ENCODE results near the gene ZBED1. TPM values are rescaled to one million over a fixed set of nuclear protein-coding genes. Genes with fewer than 3 reads are reported as not detected.
"Not testable (repeated sequence)": the region's sequence is repeated elsewhere in the genome, so short reads cannot be mapped to it uniquely, and the experiment has no call there.

ZBED1 gene
- total RNA-seq, 2 donors from 2014 or later, result 19.2 to 33.4 TPM

GRCh38 chrX:2523911-2524310 lies 23.1 kb upstream of the ZBED1 start:
- H3K36me3 Mint-ChIP-seq, result no peaks in the 10 kb centered on the region
- no peaks in the 10 kb centered on the region for H3K9me3 Mint-ChIP-seq
- DNase-seq (ENCODE audit: low spot score in 2 of 2) (no peak), ATAC-seq (no peak)
- H3K27ac Mint-ChIP-seq, result no peak overlapping the region

DNA sequence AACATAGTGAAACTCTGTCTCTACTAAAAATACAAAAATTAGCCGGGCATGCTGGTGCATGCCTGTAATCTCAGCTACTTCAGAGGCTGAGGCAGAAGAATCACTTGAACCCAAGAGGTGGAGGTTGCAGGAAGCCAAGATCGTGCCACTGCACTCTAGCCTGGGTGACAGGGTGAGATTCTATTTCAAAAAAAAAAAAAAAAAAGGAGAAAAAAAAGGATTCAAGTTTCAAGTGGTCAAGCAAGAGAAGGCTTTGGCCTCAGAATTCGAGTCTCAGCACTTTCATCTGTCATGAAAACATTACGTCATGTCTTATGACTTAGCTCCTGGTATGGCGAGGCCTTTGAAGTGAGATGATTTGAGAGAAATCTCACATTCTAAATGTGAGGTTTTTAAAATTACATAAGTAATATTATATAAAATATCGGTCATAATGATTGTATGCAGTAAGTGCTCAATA lies 21.2 kb upstream of the ZBED1 start:
- ATAC-seq, result no peak
- no peaks in the 10 kb centered on the region for H3K36me3 Mint-ChIP-seq
- H3K9me3 Mint-ChIP-seq, result no peaks in the 10 kb centered on the region
- H3K27ac Mint-ChIP-seq, result no peak overlapping the region
- DNase-seq (ENCODE audit: low spot score in 2 of 2), result no peak

DNA sequence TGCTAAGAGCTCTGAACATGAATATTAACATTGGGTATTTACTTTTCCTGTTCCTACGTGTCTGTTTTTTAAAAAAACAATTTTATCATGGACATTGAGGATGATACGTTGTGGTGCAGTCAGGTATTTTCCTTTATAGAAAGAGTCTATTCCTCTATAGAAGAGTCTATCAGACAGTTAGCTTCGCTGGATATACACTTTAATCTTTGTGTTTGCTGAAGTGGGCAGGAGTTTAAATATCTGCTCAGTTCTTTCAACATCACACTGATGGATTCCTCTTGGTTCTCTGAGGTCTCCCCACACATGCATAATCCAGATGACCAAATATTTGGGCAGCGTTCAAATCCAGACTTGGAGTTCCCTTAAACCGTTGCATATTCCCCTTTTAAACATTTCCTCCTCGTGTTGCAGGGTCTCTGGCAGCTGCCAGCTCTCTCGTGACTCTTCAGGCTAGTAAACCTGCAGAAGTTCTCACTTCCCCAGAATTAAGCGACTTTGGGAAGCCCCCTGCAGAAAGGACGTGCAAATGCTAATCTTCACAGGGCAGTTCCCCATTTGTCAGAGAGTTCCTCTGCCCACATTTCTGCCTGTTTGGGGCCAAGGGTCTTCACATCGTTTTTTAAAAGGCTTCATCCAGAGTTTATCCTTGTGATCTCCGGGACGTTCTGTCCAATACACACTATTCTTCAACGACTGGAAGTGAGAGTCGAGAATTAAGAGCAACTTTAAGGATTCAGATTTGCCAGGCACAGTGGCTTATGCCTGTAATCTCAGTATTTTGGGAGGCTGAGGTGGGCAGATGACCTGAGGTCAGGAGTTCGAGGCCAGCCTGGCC lies 20.5 kb upstream of the ZBED1 start:
- ATAC-seq (no peak), DNase-seq (ENCODE audit: low spot score in 2 of 2) (no peak)
- H3K27ac Mint-ChIP-seq, result no peak overlapping the region
- no peaks in the 10 kb centered on the region for H3K36me3 Mint-ChIP-seq
- H3K9me3 Mint-ChIP-seq, result no peaks in the 10 kb centered on the region

- ATAC-seq, result no peak
- no peaks in the 10 kb centered on the region for H3K36me3 Mint-ChIP-seq
- no peak for DNase-seq (ENCODE audit: low spot score in 2 of 2)
- no peak overlapping the region for H3K27ac Mint-ChIP-seq
- H3K9me3 Mint-ChIP-seq, result no peaks in the 10 kb centered on the region
Measured at GRCh38 chrX:2520539-2520938, 19.8 kb upstream of the ZBED1 start.

DNA sequence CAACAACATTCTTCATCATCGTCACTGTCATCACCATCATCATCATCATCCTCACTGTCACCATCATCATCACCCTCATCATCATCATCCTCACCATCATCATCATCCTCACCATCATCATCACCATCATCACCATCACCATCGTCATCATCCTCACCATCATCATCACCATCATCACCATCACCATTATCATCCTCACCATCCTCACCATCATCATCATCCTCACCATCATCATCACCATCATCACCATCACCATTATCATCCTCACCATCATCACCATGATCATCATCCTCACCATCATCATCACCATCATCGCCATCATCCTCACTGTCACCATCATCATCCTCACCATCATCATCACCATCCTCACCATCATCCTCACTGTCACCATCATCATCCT lies 18.9 kb upstream of the ZBED1 start:
- not testable (repeated sequence) for H3K9me3 Mint-ChIP-seq; DNase-seq (ENCODE audit: low spot score in 2 of 2); ATAC-seq; H3K27ac Mint-ChIP-seq; H3K36me3 Mint-ChIP-seq

DNA sequence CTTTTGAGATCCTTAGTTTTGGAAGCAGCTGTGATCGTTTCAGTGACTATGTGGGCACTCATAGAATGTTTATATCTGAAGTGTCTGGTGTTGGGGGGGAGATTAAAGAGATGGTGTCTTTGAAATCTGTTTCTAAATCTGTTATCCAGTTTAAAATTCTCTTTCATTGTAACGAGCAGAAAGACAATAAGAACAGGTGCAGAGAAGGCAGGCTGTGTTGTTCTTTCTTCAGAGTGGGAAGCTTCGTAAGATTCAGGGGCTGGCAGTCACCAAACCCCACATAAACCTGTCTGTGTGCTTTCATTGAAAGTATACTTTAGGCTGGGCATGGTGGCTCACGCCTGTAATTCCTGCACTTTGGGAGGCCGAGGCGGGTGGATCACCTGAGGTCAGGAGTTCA lies 16.3 kb upstream of the ZBED1 start:
- no peak for DNase-seq (ENCODE audit: low spot score in 2 of 2)
- Mint-ChIP-seq H3K9me3 (no peaks in the 10 kb centered on the region), H3K27ac (no peak overlapping the region), H3K36me3 (no peaks in the 10 kb centered on the region)
- no peak for ATAC-seq

GRCh38 chrX:2516623-2517022 lies 15.8 kb upstream of the ZBED1 start:
- H3K36me3 Mint-ChIP-seq, result no peaks in the 10 kb centered on the region
- H3K9me3 Mint-ChIP-seq, result no peaks in the 10 kb centered on the region
- no peak overlapping the region for H3K27ac Mint-ChIP-seq
- DNase-seq (ENCODE audit: low spot score in 2 of 2), result no peak
- ATAC-seq, result no peak

DNA sequence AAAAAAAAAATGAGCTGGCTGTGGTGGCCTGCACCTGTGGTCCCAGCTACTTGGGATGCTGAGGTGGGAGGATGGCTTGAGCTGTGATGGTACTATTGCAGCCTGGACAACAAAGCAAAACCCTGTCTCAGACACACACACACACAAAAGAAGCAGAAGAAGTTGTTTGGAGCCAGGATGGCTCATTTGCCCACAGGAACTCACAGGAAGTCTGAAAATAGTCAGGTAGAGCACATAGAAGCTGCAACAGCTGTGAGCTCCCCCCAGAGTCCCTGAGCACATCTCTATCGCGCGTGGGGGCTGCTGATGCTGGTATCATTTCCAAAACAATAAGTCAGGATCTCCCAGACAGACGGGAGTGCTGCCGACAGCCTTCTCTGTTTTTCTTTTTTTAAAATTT lies 13.4 kb upstream of the ZBED1 start:
- no peaks in the 10 kb centered on the region for H3K36me3 Mint-ChIP-seq
- H3K27ac Mint-ChIP-seq, result no peak overlapping the region
- no peak for ATAC-seq
- H3K9me3 Mint-ChIP-seq, result no peaks in the 10 kb centered on the region
- no peak for DNase-seq (ENCODE audit: low spot score in 2 of 2)

- no peak overlapping the region for H3K27ac Mint-ChIP-seq
- H3K36me3 Mint-ChIP-seq, result no peaks in the 10 kb centered on the region
- DNase-seq (ENCODE audit: low spot score in 2 of 2), result no peak
- ATAC-seq, result no peak
- no peaks in the 10 kb centered on the region for H3K9me3 Mint-ChIP-seq
Measured at GRCh38 chrX:2513121-2513664, 12.4 kb upstream of the ZBED1 start.

- ATAC-seq (no peak), DNase-seq (ENCODE audit: low spot score in 2 of 2) (no peak)
- Mint-ChIP-seq H3K9me3 (no peaks in the 10 kb centered on the region), H3K27ac (no peak overlapping the region), H3K36me3 (no peaks in the 10 kb centered on the region)
Measured at GRCh38 chrX:2512501-2512900, 11.7 kb upstream of the ZBED1 start.

- H3K27ac Mint-ChIP-seq, result no peak overlapping the region
- no peak for ATAC-seq
Measured at GRCh38 chrX:2511326-2511725, 10.6 kb upstream of the ZBED1 start.

GRCh38 chrX:2508648-2509335 lies 8.0 kb upstream of the ZBED1 start:
- no peak for DNase-seq (ENCODE audit: low spot score in 2 of 2)
- Mint-ChIP-seq H3K9me3 (no peaks in the 10 kb centered on the region), H3K27ac (no peak overlapping the region), H3K36me3 (no peaks in the 10 kb centered on the region)
- no peak for ATAC-seq

More at GRCh38 chrX:2511326-2511725, 10.6 kb upstream of the ZBED1 start:
- DNase-seq (ENCODE audit: low spot score in 2 of 2), result no peak
- Mint-ChIP-seq H3K36me3 (no peaks in the 10 kb centered on the region), H3K9me3 (no peaks in the 10 kb centered on the region)

DNA sequence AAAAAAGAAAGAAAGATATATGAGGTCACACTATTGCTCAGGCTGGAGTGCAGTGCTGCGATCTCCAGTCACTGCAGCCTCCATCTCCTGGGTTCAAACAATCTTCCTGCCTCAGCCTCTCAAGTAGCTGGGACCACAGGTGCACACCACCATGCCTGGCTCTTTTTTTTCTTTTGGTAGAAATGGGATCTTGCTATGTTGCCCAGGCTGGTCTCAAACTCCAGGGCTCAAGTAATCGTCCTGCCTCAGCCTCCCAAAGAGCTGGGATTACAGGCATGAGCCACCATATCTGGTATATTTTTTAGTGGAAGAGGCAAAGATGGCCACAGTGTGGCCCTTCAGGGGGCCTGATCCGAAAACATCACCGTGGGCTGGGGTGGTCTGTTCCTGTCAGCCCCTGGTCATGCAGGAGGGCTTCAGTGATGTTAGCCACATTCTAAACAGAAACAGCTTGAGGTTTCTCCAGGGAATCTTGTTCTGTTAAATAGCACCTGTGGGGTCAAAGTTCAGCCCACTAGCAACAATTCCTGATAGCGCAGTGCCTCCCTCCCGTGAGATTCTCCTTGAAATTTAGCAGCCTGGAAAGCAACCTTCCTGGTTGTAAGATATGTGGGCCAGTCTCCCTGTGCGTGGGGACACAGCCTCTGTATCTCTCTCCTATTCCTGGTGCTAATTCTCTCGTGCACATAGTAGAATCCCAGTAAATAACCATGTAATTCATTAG lies 7.3 kb upstream of the ZBED1 start:
- ATAC-seq, result no peak
- Mint-ChIP-seq H3K9me3 (no peaks in the 10 kb centered on the region), H3K27ac (no peak overlapping the region), H3K36me3 (no peaks in the 10 kb centered on the region)
- no peak for DNase-seq (ENCODE audit: low spot score in 2 of 2)

GRCh38 chrX:2507196-2507595 lies 6.4 kb upstream of the ZBED1 start:
- H3K9me3 Mint-ChIP-seq, result no peaks in the 10 kb centered on the region
- H3K36me3 Mint-ChIP-seq, result no peaks in the 10 kb centered on the region
- ATAC-seq, result no peak
- DNase-seq (ENCODE audit: low spot score in 2 of 2), result no peak
- H3K27ac Mint-ChIP-seq, result no peak overlapping the region

DNA sequence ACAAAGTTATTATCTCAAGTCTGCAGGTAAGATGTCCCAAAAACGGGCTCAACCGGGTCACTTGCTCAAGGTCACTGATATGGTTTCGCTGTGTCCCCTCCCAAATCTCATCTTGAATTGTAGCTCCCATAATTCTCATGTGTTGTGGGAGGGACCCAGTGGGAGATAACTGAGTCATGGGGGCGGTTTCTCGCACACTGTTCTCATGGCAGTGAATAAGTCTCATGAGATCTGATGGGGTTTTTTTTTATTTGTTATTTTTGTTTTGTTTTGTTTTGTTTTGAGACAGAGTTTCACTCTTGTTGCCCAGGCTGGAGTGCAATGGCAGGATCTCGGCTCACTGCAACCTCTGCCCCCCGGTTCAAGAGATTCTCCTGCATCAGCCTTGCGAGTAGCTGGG lies 4.6 kb upstream of the ZBED1 start:
- not testable (repeated sequence) for H3K9me3 Mint-ChIP-seq

GRCh38 chrX:2504706-2505332 lies 4.0 kb upstream of the ZBED1 start:
- Mint-ChIP-seq H3K27ac (no peak overlapping the region), H3K36me3 (no peaks in the 10 kb centered on the region), H3K9me3 (no peaks in the 10 kb centered on the region)
- DNase-seq (ENCODE audit: low spot score in 2 of 2), result peak in 1 of 2 donors; percentile 35
- ATAC-seq, result no peak

More for the DNA sequence above, 4.6 kb upstream of the ZBED1 start:
- peak in 1 of 2 donors; percentile 21 for DNase-seq (ENCODE audit: low spot score in 2 of 2)
- not testable (repeated sequence) for H3K27ac Mint-ChIP-seq, H3K36me3 Mint-ChIP-seq, ATAC-seq
